ENCODE data around the gene STRN.
A peak's percentile ranks its signal among the peaks of the same experiment; 100 is the strongest.
"Not testable (repeated sequence)": the region's sequence is repeated elsewhere in the genome, so short reads cannot be mapped to it uniquely, and the experiment has no call there.

The STRN gene, protein sequence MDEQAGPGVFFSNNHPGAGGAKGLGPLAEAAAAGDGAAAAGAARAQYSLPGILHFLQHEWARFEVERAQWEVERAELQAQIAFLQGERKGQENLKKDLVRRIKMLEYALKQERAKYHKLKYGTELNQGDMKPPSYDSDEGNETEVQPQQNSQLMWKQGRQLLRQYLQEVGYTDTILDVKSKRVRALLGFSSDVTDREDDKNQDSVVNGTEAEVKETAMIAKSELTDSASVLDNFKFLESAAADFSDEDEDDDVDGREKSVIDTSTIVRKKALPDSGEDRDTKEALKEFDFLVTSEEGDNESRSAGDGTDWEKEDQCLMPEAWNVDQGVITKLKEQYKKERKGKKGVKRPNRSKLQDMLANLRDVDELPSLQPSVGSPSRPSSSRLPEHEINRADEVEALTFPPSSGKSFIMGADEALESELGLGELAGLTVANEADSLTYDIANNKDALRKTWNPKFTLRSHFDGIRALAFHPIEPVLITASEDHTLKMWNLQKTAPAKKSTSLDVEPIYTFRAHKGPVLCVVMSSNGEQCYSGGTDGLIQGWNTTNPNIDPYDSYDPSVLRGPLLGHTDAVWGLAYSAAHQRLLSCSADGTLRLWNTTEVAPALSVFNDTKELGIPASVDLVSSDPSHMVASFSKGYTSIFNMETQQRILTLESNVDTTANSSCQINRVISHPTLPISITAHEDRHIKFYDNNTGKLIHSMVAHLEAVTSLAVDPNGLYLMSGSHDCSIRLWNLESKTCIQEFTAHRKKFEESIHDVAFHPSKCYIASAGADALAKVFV

GRCh38 chr2:36966370-36967235 lies at the start of gene STRN:
Gene STRN, minus strand, starts transcription at chr2:36966536. Its CDS starts 73 bp downstream, at chr2:36966463.
- DNase-seq (ENCODE audit: low read depth in 3 of 3) = peak; percentile 89 to 95 (median 93)

GRCh38 chr2:37013315-37013641 lies 46.9 kb upstream of the STRN start:
- DNase-seq (ENCODE audit: low read depth in 3 of 3) = no peak

DNA sequence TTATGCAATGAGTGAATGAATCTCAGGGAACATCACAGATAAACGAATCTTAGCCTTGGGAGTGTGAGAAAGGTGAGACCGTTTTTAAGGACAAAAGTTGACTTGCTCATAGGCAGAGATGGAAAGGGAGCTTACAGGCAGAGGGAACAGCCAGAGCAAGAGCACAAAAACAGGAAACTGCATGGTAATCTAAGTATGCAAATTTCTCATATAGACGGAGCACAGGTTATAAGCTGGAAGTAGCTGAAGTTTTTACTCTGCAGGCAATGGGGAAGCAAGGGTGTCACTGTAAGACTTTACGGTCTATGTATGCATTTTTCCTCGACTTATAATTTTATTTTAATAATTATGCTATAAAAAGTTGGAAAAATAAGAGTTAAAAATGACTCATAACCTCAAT lies 44.8 kb upstream of the STRN start:
- no peak for DNase-seq (ENCODE audit: low read depth in 3 of 3)

DNA sequence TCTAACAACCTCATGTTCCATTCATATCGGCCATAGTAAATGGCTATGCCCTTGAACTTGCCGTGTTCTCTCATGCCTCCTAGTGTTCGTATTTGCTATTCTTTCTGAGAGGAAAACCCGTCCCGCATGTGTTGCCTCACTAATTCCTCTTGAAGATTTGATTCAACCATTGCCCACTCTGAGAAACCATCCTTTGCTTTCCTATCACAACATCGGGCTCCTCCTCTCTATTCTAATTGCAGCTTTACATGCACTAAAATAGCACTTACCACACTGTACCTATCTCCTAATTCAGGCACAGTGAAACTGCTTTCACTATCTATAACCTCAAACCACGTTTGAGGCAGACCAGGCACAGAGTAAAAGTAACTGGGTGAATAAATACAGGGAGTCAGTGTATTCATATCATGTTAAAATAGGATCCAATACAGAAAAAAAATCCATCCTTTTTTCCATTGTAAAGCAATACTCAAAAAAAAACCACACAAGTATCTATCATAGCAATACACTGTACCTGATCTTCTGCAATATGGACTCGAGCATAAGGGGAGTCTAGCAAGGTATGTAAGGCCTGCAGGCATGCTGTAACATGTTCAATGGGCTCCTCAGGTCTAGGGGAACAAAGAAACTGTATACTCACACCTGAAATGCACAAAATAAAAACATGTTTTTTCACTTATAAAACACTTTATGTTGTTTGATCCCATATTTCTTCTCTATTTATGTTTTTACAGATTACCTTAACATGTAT lies 39.0 kb upstream of the STRN start:
- DNase-seq (ENCODE audit: low read depth in 3 of 3) = no peak

DNA sequence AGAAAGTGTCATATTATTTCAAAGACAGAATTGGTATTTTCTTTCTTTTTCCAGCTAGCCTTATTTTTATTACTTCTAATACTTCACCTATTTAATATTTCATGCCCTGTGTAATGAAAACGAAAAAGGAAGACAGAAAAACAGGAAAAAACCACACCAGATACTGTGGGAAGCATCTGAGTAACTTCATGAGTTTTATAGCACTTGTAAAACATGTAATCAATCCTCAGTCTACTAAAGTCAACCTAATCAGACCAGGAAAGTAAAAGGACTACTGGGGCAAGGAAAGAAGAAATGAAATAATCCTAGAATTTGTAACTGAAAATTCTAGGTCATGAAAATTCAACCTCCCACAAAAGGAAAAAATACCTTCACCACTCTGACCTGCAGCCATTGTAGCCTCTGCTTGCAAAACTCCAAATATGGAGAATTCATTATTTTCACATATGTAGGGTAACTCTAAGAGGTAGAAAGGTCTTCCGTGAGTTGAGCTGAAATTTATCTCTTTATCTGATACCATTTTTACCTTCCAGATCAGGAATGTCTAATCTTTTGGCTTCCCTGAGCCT lies 34.7 kb upstream of the STRN start:
- DNase-seq (ENCODE audit: low read depth in 3 of 3) = no peak

GRCh38 chr2:37000318-37000717 lies 34.0 kb upstream of the STRN start:
- no peak for DNase-seq (ENCODE audit: low read depth in 3 of 3)

DNA sequence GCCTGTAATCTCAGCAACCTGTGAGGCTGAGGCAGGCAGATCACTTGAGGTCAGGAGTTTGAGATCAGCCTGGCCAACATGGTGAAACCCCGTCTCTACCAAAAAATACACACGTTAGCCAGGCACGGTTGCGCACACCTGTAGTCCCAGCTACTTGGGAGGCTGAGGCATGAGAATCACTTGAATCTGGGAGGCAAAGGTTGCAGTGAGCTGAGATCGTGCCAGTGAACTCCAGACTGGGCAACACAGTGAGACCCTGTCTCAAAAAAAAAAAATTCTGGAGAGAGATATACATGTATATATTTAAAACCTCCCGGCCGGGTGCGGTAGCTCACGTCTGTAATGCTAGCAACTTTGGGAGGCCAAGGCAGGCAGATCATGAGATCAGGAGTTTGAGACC lies 33.1 kb upstream of the STRN start:
- not testable (repeated sequence) for DNase-seq (ENCODE audit: low read depth in 3 of 3)

GRCh38 chr2:36993841-36994620 lies 27.7 kb upstream of the STRN start:
- no peak for DNase-seq (ENCODE audit: low read depth in 3 of 3)

DNA sequence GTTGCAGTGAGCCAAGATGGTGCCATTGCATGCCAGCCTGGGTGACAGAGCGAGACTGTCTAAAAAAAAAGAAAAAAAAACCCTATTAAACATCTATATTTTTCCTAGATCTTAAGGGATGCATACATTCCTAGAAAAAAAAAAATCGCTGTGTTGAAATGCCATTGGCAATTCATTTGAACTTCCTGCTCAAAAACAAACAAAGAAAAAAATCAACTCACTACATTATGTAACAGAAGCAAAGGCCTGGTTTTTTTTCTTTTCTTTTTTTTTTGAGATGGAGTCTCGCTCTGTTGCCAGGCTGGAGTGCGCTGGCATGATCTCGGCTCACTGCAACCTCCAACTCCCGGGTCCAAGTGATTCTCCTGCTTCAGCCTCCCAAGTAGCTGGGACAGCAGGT lies 21.7 kb upstream of the STRN start:
- no peak for DNase-seq (ENCODE audit: low read depth in 3 of 3)

- no peak for DNase-seq (ENCODE audit: low read depth in 3 of 3)
Measured at GRCh38 chr2:36982467-36982866, 16.1 kb upstream of the STRN start.

- no peak for DNase-seq (ENCODE audit: low read depth in 3 of 3)
Measured at GRCh38 chr2:36981911-36982310, 15.6 kb upstream of the STRN start.

DNA sequence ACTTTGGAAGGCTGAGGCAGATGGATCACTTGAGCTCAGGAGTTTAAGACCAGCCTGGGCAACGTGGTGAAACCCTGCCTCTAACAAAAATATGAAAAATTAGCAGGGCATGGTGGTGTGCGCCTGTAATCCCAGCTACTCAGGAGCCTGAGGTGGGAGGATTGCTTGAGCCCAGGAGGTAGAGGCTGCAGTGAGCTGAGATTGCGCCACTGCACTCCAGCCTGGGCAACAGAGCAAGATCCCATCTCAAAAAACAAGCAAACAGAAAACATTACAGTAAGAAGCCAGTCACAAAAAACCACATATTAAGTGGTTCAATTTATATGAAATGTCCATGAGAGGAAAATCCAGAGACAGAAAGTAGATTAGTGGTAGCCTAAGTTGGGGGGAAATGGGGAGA lies 12.7 kb upstream of the STRN start:
- not testable (repeated sequence) for DNase-seq (ENCODE audit: low read depth in 3 of 3)

DNA sequence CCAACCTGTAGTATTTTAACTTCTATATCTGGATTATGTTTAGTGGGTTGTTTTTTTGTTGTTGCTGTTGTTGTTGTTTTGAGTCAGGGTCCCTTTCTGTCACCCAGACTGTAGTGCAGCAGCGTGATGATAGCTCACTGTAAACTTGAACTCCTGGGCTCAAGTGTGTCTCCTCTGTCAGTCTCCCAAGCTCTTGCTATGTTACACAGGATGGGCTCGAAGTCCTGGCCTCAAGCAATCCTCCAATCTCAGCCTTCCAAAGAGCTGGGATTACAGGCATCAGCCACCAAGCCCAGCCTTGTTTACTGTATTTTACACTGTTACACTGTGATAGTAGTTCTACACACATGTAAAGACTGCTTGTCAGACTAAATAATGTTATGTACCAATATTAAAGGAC lies 9.7 kb upstream of the STRN start:
- no peak for DNase-seq (ENCODE audit: low read depth in 3 of 3)

DNA sequence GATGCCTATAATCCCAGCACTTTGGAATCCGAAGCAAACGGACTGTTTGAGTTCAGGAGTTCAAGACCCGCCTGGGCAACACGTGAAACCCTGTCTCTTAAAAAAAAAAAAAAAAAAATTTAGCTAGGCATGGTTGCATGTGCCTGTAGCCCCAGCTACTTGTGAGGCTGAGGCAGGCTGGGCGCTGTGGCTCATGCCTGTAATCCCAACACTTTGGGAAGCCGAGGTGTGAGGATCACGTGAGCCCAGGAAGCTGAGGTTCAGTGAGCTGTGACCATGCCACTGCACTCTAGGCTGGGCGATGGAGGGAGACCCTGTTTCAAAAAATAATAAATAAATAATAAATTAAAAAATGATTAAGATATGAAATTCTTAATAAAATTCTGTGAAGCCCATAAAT lies 9.0 kb upstream of the STRN start:
- DNase-seq (ENCODE audit: low read depth in 3 of 3) = no peak

- DNase-seq (ENCODE audit: low read depth in 3 of 3) = no peak
Measured at GRCh38 chr2:36973320-36973719, 7.0 kb upstream of the STRN start.

DNA sequence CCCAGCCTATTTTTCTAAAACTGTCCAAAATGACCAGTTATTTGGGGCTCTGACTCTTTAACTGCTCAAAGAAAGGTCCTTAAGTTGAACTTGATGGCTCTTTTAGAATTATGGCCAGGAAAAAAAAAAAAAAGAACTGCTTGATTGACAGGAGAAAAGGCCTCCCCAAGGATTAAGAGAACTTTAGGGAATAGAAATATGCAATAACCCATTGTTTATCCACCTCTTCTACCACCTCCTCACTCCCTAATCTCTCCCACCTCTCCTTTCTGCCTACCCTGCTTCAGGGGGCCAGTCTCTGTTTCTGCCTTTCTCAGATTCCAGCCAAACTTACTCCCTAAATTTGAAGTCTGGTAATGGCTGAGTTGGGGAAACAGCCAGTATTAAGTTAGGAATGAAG lies 5.7 kb upstream of the STRN start:
- DNase-seq (ENCODE audit: low read depth in 3 of 3) = no peak

DNA sequence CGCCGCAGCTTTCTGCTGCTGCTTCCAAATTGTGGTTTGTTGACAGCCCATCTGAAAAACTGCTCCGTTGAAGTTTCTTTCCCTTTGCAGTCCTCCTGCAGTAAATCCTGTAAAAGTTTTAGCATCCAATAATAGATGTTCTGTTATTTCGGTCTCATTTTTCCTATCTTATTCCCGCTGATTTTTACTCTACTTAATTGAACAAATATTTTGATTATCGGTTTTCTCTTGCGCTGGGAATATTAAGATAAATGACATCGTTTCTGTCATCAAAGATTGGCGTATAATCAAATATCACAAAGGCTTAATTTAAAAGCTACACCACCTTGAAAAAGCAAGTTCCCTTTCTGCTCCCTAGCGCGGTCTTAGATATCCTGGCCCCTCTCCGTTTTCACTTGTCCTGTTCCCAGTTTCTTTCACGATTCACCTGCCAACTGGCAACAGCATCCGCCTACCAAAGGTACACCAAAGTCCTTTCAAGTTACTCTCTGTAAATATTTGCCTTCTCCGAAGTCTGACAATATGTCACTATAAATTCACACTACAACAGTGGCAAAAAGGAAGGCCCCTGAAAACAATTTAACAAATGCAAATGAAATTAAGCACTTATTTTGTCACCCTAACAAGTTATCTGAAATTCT lies 1.0 kb upstream of the STRN start:
- DNase-seq (ENCODE audit: low read depth in 3 of 3) = no peak

DNA sequence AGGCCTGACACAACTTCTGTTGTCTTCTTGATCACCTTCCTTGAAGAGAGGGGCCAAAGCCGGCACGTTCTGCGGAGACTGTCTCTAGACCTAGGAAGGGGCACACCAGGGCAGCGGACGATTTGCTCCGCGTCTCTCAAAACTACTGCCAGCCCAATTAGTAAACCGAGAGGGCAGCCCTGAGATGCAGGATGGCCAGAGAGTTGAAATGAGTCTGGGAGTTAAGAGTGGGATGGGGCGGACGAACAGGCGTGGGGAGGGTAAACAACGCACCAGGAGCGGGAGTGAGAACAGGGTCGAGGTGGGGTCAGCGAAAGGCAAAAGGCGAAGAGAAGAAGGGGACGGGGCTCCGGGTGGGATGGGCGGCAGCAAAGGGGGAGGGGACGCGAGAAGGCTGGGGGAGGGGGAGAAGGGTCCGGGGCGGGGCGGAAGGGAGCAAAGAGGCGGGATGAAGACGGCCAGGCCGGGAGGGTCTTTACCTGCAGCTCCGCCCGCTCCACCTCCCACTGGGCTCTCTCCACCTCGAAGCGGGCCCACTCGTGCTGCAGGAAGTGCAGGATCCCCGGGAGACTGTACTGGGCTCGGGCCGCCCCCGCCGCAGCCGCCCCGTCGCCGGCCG lies 476 bp downstream of the STRN start:
- peak in 1 of 3 donors; percentile 44 for DNase-seq (ENCODE audit: low read depth in 3 of 3)

DNA sequence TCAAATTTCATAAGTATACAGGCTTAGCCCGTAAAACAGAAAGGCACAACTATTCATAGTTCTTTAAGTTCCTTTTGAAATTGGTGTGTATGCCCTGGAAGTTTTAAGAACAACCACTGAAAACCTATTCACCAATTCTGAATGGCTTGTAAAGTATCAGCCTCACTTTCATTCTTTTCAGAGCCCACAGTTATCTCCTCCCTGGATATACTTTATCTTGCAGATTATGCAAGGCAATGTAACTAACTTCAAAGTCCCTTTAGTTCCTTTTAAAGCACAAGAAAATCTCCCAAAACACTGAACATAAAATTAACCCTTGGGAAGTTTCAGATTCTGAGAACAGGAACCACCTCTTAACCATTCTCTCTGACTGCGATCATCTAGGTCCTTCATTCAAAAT lies 1.1 kb downstream of the STRN start:
- no peak for DNase-seq (ENCODE audit: low read depth in 3 of 3)
